ENCODE results near the gene HERC2.

- TF ChIP-seq KDM2B (CRISPR knock-in tag; IDR thresholded peaks at IDR 0.05) (no peak), SMARCB1 (IDR thresholded peaks at IDR 0.05; ENCODE audit: insufficient read length, low read depth) (no peak)
Observed at GRCh38 chr15:28164876-28165275, 157.1 kb downstream of the HERC2 start.
